CD1c-positive myeloid dendritic cell (primary cell): Measurements from ENCODE around the gene MTAP.
A peak's percentile ranks its signal among the peaks of the same experiment; 100 is the strongest.

ENCODE experiments used
- DNase-seq: peaks from one replicate; pipeline ENCODE4 v3.0.0-alpha.2; 2016; ENCODE audit errors: extremely low spot score

Gene MTAP

DNA sequence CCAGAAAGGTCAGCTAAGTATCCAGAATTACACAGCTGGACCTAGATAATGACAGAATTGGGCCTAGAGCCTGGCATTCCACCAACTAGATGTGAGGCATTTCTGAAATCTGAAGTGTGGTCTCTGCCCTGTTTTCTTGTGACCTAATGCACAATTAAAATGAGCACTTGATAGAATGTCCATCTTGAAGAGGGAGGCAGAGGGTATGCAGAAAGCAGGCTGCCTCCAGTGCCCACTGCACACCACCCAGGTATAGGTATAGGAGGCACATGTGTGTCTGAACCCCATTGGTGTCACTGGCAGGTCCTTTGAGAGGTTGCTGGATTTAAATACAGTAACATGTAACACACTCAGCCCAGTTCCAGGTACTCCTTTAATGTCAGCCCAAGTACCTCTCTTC lies 2.4 kb downstream of the MTAP start:
- no peak for DNase-seq

GRCh38 chr9:21806644-21807043 lies 4.2 kb downstream of the MTAP start:
- no peak for DNase-seq

DNA sequence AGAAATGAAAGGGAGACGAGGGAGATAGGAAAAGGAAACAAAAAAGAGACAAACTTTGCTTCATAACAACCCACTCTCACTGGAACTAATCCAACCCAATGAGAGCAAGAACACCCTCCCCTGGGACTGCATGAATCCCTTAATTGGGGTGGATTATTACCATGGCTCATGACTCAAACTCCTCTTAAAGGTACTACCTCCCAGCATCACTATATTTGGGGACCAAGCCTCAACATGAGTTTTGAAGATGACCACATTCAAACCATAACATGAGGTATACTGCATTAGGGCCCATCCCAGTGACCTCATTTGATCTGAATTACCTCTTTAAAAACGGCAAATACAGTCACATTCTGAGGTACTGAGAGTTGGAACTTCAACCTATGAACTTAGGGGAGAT lies 8.0 kb downstream of the MTAP start:
- no peak for DNase-seq

GRCh38 chr9:21810881-21811280 lies 8.4 kb downstream of the MTAP start:
- DNase-seq = no peak

DNA sequence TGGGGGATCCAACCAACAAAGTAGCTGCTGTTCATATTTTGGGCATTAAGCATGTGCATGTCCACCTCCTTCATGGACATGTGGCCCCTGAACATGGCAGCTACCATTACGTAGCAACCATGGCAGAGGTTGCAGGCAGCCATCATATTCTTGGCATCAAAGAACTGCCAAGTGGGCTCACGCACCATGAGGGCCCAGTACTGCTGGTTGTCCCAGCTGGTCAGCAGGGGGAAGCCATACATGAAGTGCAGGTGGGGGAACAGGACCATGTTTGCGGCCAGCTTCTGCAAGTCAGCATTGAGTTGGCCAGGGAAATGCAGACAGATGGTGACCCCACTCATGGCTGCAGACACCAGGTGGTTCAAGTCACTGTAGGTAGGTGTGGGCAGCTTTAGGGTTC lies 9.5 kb downstream of the MTAP start:
- DNase-seq = no peak

- DNase-seq = no peak
Measured at GRCh38 chr9:21812415-21812814, 10.0 kb downstream of the MTAP start.

DNA sequence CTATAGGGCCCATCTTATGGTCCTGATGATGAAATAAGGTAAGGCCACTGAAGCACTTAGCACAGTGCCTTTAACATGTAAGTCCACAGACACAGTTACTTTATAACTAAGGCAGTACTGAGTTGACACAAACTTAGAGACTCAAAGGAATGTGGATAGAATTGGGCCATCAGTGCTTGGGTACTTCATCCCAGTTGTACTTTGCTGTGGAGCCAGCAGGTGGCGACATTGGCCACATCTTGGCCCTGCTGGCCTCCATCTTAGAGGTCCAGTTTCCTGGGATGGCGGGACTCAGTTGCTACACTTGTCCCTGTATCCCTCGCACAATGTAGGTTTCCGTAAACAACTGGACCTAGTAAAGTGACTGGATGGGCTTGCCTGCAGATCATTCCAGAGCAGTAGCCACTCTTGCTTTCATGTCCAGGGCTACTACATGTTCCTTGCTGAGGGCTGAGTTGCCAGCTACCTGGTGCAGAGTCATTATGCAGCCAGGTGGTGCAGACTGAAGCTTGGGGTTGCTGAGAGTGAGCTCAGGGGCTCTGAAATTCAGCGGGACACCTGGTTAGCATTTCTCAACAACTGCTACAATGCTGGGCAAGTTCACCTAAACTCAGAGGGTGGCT lies 10.6 kb downstream of the MTAP start:
- peak; percentile 77 for DNase-seq

DNA sequence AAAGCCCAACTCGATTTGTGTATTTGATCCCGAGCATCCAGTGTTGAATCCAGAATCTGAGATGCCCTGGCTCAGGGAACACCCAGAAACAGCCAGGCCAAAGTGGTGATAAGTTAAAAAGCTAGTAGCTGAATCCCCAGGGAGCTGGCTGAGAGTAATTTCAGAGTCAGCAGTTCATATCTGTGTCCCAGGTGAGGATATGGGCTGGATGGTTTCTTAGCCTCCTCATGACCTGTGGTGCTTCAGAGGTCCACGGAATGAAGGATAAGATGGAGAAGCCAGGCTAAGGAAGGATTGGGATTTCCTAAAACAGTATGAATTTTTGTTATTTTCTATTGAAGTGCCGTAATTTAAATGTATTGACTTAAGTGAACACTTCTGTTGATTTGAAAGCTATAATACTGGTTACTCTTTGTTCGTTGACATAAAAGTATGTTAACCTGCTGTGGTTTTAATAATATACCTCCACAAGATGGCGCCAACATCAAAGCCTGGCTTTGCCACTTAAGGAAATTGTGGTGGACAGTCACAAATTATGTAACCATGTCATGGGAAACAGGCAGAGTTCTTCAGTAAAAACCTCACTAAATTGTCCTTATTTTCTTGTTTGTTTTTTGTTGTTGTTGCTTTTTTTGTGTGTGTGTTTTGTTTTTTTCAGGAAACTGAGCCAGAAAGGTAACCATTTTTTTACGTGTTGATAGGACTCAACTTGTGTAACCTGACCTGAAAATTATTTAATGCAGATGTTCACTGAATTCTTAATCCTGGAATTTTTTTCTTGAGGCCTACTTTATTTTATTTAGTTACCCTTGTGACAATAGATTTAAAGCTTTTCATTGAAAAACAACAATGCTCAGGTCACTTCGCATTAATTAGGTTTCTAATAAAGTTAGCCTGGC lies 11.4 kb downstream of the MTAP start:
- peak; percentile 90 for DNase-seq

GRCh38 chr9:21815643-21816042 lies 13.2 kb downstream of the MTAP start:
- no peak for DNase-seq

DNA sequence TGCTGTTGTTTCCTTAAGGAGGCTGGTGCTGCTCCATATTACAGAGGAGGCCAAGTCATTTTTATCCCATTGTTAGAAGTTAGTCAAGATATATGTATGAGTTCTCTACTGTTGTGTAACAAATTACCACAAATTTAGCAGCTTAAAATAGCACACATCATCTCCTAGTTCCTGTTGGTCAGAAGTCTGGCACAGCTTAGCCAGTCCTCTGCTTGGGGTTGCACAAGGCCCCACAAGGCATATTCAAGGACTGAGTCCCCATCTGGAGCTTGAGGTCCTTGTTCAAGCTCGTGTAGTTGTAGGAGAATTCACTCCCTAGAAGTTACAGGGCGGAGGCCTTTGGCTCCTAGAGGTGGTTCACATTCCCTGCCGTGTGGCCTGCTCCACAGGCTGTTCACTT lies 14.7 kb downstream of the MTAP start:
- DNase-seq = peak; percentile 33

GRCh38 chr9:21825637-21826036 lies 23.2 kb downstream of the MTAP start:
- no peak for DNase-seq

DNA sequence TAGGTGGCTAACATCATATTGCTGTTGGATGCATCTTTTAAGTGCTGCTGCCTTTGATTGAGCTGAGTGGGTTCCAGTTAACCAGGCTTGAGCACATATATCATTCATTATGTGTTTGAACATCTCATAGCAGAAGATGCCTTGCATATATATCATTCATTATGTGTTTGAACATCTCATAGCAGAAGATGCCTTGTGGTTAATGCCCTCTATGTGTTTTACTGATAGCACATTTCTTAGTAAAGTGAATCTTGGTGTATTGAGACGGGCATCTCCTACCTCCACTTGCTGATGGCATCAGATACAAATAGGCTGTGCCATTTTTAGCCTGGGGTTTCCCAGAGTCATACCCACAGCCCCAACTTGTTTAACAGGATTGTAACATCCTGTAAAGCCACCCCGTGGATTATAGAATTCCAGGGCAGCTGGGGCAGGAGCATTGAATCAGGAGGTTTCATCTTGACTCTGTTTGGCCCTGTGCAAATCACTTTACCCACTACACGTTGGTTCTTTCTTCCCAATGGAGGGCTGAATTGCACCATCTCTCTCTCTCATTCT lies 26.5 kb downstream of the MTAP start:
- DNase-seq = no peak

- no peak for DNase-seq
Measured at GRCh38 chr9:21830589-21830988, 28.2 kb downstream of the MTAP start.

DNA sequence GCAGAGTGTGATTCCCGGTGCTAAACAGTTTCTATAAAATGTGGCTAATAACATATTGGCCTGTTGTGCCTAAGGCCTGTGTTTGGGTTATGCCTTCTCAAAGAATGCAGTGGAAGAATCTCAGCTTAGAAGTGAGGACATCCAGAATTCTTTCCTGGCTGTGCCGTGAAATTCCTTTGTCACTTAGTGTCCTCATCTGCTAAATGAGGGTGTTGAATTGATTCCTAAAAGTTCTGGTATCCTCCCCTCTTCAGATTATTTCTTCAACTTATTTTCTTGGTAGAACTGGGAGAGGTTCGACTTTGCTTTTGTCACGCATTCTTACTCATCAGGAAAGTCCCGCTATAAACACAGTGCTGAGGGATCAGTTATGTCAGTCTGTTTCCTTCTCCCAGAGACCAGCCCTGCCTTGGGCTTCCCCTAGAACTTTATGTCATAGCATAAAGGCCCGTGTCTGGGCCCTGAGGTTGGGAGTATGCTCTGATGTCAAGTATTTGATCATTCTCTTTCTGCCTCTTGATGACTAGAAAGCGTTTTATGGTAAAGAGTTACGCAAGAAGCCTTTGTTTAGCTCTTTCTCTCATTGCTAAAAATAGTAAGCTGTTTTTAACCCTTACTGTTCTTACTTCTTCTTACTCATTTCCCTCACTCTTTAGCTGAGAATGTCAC lies 29.5 kb downstream of the MTAP start:
- peak; percentile 66 for DNase-seq

GRCh38 chr9:21833090-21833801 lies 30.8 kb downstream of the MTAP start:
- DNase-seq = peak; percentile 35

DNA sequence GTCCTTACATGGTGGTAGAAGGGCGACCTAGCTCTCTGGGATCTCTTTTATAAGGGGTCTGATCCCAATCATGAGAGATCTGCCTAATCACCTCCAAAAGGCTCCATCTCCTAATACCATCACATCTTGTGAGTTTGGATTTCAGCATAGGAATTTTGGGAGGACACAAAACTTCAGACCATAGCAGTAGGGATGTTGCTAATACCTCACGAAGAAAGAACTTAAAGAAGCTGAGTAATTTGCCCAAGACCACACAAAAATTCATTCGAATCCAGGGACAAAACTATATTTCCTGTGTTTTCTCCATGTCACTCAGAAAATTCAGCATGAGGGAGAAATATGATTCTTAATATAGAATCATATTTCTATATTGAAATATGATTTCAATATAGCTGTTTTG lies 32.7 kb downstream of the MTAP start:
- DNase-seq = no peak

DNA sequence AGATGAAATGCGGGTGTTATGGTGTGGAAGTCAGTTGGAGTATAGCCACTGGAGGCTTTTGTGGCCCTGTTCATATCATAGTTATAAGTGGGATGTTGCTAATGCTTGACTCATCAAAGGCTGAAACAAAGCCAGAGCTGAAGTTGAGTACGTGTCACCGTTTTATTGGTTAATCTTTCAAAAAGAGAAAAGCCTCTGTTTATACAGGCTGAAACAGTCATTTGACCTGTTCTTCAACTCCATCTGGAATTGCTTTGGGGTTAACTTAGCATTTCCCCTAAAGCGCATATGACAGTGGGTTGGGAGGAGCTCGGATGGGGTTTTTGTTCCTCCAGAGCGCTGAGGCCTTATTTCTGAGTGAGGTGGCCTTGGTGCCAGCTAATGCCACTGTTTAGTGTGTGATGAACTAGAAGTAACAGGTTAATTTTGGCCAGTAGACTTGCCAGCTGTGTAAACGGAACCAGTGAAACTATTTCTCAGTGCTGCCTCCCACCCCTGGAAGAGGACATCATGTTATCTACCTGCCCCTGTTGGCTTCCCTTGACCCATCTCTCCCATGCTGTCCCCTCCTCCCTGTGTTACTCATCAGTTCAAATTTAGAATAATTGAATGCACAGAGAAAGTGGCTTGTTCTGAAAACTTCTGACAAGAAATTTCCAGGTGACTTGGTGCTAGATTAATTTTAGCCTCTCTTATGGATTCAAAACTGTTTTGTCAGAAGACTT lies 34.2 kb downstream of the MTAP start:
- no peak for DNase-seq

- DNase-seq = no peak
Measured at GRCh38 chr9:21837501-21837900, 35.1 kb downstream of the MTAP start.

DNA sequence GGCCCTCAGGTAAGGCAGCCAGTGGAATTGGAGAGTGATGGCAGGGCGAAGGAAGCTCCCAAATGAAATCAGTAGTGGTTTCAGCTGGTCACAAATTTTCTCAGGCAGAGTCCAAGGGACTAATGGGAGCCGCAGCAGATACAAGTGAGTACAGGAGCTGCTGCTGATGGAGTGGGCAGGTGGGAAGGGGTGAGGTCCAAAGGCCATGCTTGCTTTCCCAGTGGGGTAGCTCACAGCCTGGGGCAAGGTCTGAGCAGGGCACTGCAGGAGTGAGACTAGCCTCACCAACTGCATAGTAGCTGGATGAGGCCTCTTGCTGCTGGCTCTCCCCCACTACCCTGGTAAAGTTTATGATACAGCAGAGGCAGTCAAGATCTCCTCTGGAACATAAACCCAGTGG lies 38.2 kb downstream of the MTAP start:
- DNase-seq = no peak

- DNase-seq = no peak
Measured at GRCh38 chr9:21841133-21841532, 38.7 kb downstream of the MTAP start.

- no peak for DNase-seq
Measured at GRCh38 chr9:21848615-21849014, 46.2 kb downstream of the MTAP start.
